Right cardiac atrium (tissue), 5 donors: ENCODE results near the gene RAB11FIP5. TPM values are rescaled to one million over a fixed set of nuclear protein-coding genes. Genes with fewer than 3 reads are reported as not detected.

ENCODE experiments used
- ATAC-seq, 2 donors: fragments of 200-7000 bp; cut with Tn5 transposase; one replicate each; pipeline versions ENCODE4 v1.8.0 to v1.9.1; 2020; ENCODE audit warnings: moderate library complexity in 2 of 2, mild to moderate bottlenecking in 1 of 2
- DNase-seq, 3 donors: peaks; one replicate each; pipeline ENCODE4 v3.0.0-alpha.2; 2020
- H3K27ac ChIP-seq: one replicate; pipeline ENCODE4 v1.5.1; 2013; ENCODE audit warnings: mild to moderate bottlenecking, low read length, control low read depth, moderate library complexity
- H3K27me3 ChIP-seq: one replicate; pipeline ENCODE4 v1.6.1; 2013; ENCODE audit not compliant: control insufficient read depth, insufficient read depth
- H3K4me1 ChIP-seq: one replicate; pipeline ENCODE4 v1.6.1; 2013; ENCODE audit warnings: low read length; ENCODE audit not compliant: control insufficient read depth, insufficient read depth
- H3K4me3 ChIP-seq: one replicate; pipeline ENCODE4 v1.5.1; 2013; ENCODE audit warnings: low read length, control low read depth
- H3K9me3 ChIP-seq: one replicate; pipeline ENCODE4 v1.6.1; 2013; ENCODE audit warnings: low read length; ENCODE audit not compliant: control insufficient read depth
- WGBS: extraction: QIAGEN DNeasy Blood & Tissue Kit; methylation state at CpG from one replicate; pipeline ENCODE4 v1.1.7; 2013; 5-methylcytosine and 5-hydroxymethylcytosine counted together
- intact Hi-C, 4 donors: fragments of 100-400 bp; cut with DNase I; formaldehyde crosslinking; loops; one replicate each; pipeline versions ENCODE4 v1.11.0 to v1.14.0; 2022 to 2023
- long read RNA-seq, 4 donors: library from polyadenylated mRNA; unstranded; transcript quantifications; one replicate each; pipeline ENCODE4 v2.0.0, GENCODE V29; 2020 to 2021
- polyA plus RNA-seq: library from polyadenylated mRNA; stranded (reverse); fragments of 200-250 nt; gene quantifications from one replicate; pipeline ENCODE4 v1.2.3, GENCODE V29; 2013
- total RNA-seq, 4 donors: library from RNA; stranded (reverse); fragmentation: NEBNext Ultra II Directional; extraction: Animal tissue kit (Norgen Biotek cat#: 25700); gene quantifications; one replicate each; pipeline ENCODE4 v1.2.1, GENCODE V29; 2021
- donor health status: healthy with polysubstance abuse.
- donor health status: DM: no; HTN: yes; CAD: no.
- donor health status: DM: no; HTN: no; CAD: no.
- donor health status: DM: no; HTN: yes; CAD: no; lungs with severe emphysema.
- donor health status: DM: yes; HTN: yes; CAD: no.

Gene RAB11FIP5
- total RNA-seq (10 to 100 TPM; 23.6 to 27.3 (median 25.9) TPM), polyA plus RNA-seq (17.2 TPM)
- long read RNA-seq, donor 1, full-length matches to known transcripts, result 28 of 63 reads
- long read RNA-seq, donor 1, partial matches to known transcripts, result 31 of 63 reads
- long read RNA-seq, donor 1, other reads (novel, unspliced or antisense), result 4 of 63 reads
- long read RNA-seq, donor 2, full-length matches to known transcripts, result 36 of 50 reads
- long read RNA-seq, donor 2, partial matches to known transcripts, result 6 of 50 reads
- long read RNA-seq, donor 2, other reads (novel, unspliced or antisense), result 8 of 50 reads
- long read RNA-seq, donor 3, full-length matches to known transcripts, result 20 of 44 reads
- long read RNA-seq, donor 3, partial matches to known transcripts, result 22 of 44 reads
- long read RNA-seq, donor 3, other reads (novel, unspliced or antisense), result 2 of 44 reads
- long read RNA-seq, donor 4, full-length matches to known transcripts, result 34 of 61 reads
- long read RNA-seq, donor 4, partial matches to known transcripts, result 12 of 61 reads
- long read RNA-seq, donor 4, other reads (novel, unspliced or antisense), result 15 of 61 reads

- Histone ChIP-seq H3K4me3 (peak within 1 kb of the TSS; percentile 79), H3K27ac (peak within 1 kb of the TSS; percentile 79), H3K9me3 (no peaks in the 10 kb centered on the region), H3K27me3 (no peaks in the 10 kb centered on the region), H3K4me1 (peaks cover 8% of the 10 kb centered on the region)
- DNase-seq (peak; percentile 75 to 92 (median 89)), ATAC-seq (peak; percentile 84 to 91)
- 1% methylated on average over 93 of the region's 93 CpGs for WGBS
- intact Hi-C loops, result no loop called here
Observed at GRCh38 chr2:73112913-73113854, at the start of gene RAB11FIP5. TSS of gene RAB11FIP5 (minus strand) at chr2:73112948. CDS start at chr2:73112777, 171 bp downstream.

GRCh38 chr2:73156539-73157124 is 43.9 kb upstream of the RAB11FIP5 start:
- no peaks in the 10 kb centered on the region for H3K27me3 ChIP-seq
- H3K9me3 ChIP-seq, result no peaks in the 10 kb centered on the region
- no peak overlapping the region for H3K4me3 ChIP-seq
- DNase-seq (peak; percentile 74 to 87 (median 85)), ATAC-seq (peak; percentile 82 to 93)
- 8% methylated on average over 24 of the region's 24 CpGs for WGBS
- intact Hi-C loops, result loop anchor here (2.0 to 5.0 kb wide), 4 partner anchors 69 to 264 kb away; no protein-coding TSS in a partner anchor
- H3K4me1 ChIP-seq, result no peaks in the 10 kb centered on the region
- H3K27ac ChIP-seq, result no peak overlapping the region

- Histone ChIP-seq H3K4me3 (no peak overlapping the region), H3K27me3 (no peaks in the 10 kb centered on the region), H3K27ac (no peak overlapping the region), H3K4me1 (no peaks in the 10 kb centered on the region), H3K9me3 (no peaks in the 10 kb centered on the region)
- 88% methylated on average over 2 of the region's 2 CpGs for WGBS
- ATAC-seq, result no peak
- intact Hi-C loops, result no loop called here
- DNase-seq, result no peak
Observed at GRCh38 chr2:73142937-73143336, 30.2 kb upstream of the RAB11FIP5 start.

- no peak for DNase-seq
- no peak overlapping the region for H3K4me3 ChIP-seq
- intact Hi-C loops, result no loop called here
- no peaks in the 10 kb centered on the region for H3K27me3 ChIP-seq
- 79% methylated on average over 2 of the region's 2 CpGs for WGBS
- no peak for ATAC-seq
- H3K9me3 ChIP-seq, result no peaks in the 10 kb centered on the region
- H3K27ac ChIP-seq, result no peak overlapping the region
- H3K4me1 ChIP-seq, result no peaks in the 10 kb centered on the region
Observed at GRCh38 chr2:73141896-73142295, 29.1 kb upstream of the RAB11FIP5 start.

- 75% methylated on average over 2 of the region's 2 CpGs for WGBS
- Histone ChIP-seq H3K27ac (no peak overlapping the region), H3K4me1 (no peaks in the 10 kb centered on the region), H3K9me3 (no peaks in the 10 kb centered on the region), H3K4me3 (no peak overlapping the region), H3K27me3 (no peaks in the 10 kb centered on the region)
- intact Hi-C loops, result no loop called here
- ATAC-seq (no peak), DNase-seq (no peak)
Observed at GRCh38 chr2:73135236-73135635, 22.5 kb upstream of the RAB11FIP5 start.

GRCh38 chr2:73134471-73134870 is 21.7 kb upstream of the RAB11FIP5 start:
- 61% methylated on average over 4 of the region's 4 CpGs for WGBS
- Histone ChIP-seq H3K4me3 (no peak overlapping the region), H3K27me3 (no peaks in the 10 kb centered on the region), H3K27ac (no peak overlapping the region), H3K4me1 (no peaks in the 10 kb centered on the region), H3K9me3 (no peaks in the 10 kb centered on the region)
- ATAC-seq (no peak), DNase-seq (no peak)
- intact Hi-C loops, result no loop called here

GRCh38 chr2:73133566-73134197 is 20.9 kb upstream of the RAB11FIP5 start:
- intact Hi-C loops, result no loop called here
- peak; percentile 19 to 86 for ATAC-seq
- WGBS, result 43% methylated on average over 4 of the region's 4 CpGs
- Histone ChIP-seq H3K27ac (no peak overlapping the region), H3K27me3 (no peaks in the 10 kb centered on the region), H3K4me1 (no peaks in the 10 kb centered on the region), H3K9me3 (no peaks in the 10 kb centered on the region), H3K4me3 (no peak overlapping the region)
- no peak for DNase-seq

GRCh38 chr2:73131807-73132206 is 19.1 kb upstream of the RAB11FIP5 start:
- no peak overlapping the region for H3K4me3 ChIP-seq
- no peaks in the 10 kb centered on the region for H3K9me3 ChIP-seq
- no peak overlapping the region for H3K27ac ChIP-seq
- DNase-seq (no peak), ATAC-seq (no peak)
- no peaks in the 10 kb centered on the region for H3K4me1 ChIP-seq
- WGBS, result 95% methylated on average over 3 of the region's 3 CpGs
- intact Hi-C loops, result no loop called here
- H3K27me3 ChIP-seq, result no peaks in the 10 kb centered on the region

- intact Hi-C loops, result no loop called here
- Histone ChIP-seq H3K27ac (no peak overlapping the region), H3K4me1 (no peaks in the 10 kb centered on the region), H3K9me3 (no peaks in the 10 kb centered on the region), H3K4me3 (no peak overlapping the region), H3K27me3 (no peaks in the 10 kb centered on the region)
- ATAC-seq, result no peak
- DNase-seq, result no peak
- WGBS, result 77% methylated on average over 5 of the region's 5 CpGs
Observed at GRCh38 chr2:73130790-73131189, 18.0 kb upstream of the RAB11FIP5 start.

- H3K4me3 ChIP-seq, result no peak overlapping the region
- no peaks in the 10 kb centered on the region for H3K9me3 ChIP-seq
- DNase-seq (no peak), ATAC-seq (no peak)
- no peaks in the 10 kb centered on the region for H3K4me1 ChIP-seq
- H3K27ac ChIP-seq, result no peak overlapping the region
- no peaks in the 10 kb centered on the region for H3K27me3 ChIP-seq
- WGBS, result 84% methylated on average over 6 of the region's 6 CpGs
- intact Hi-C loops, result no loop called here
Observed at GRCh38 chr2:73128841-73129535, 16.2 kb upstream of the RAB11FIP5 start.
